ENCODE measurements around the gene TRAF6.
A peak's percentile ranks its signal among the peaks of the same experiment; 100 is the strongest.

TRAF6 gene

DNA sequence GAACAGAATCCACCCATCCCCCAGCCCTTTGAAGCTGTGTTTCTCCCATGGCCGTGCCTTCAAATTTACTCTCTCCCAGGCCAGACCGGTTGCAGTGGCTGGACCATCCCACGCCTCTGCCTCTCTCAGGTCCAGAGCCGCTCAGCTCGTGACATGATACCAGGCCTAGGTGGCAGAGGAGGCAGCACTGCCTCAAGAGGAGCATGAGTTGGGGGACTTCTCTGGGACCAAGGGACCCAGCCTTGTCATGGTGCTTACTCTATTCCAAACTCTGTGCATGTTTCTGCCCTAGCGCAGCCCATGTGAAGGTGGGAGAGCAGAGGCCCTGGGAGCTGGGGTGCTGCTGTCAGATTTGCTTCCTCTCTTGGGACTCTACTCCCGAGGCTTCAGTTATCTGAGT lies 51.0 kb downstream of the TRAF6 start:
- Histone ChIP-seq H3K4me1 (ENCODE audit: control insufficient read depth, insufficient read depth, low read length) (peaks cover 38% of the 10 kb centered on the region), H3K36me3 (ENCODE audit: control insufficient read depth, insufficient read depth, low read length) (no peaks in the 10 kb centered on the region), H3K9me3 (ENCODE audit: control insufficient read depth, low read length) (no peaks in the 10 kb centered on the region), H3K4me3 (ENCODE audit: insufficient read depth, low read depth, low read length) (no peak overlapping the region), H3K27ac (ENCODE audit: insufficient read depth, low read depth, low read length, poor library complexity, severe bottlenecking) (no peak overlapping the region), H3K27me3 (ENCODE audit: control insufficient read depth, insufficient read depth, low read length, poor library complexity, severe bottlenecking) (no peaks in the 10 kb centered on the region)
- WGBS, 2 experiments: 90 to 93% methylated on average over 7 of the region's 7 CpGs

DNA sequence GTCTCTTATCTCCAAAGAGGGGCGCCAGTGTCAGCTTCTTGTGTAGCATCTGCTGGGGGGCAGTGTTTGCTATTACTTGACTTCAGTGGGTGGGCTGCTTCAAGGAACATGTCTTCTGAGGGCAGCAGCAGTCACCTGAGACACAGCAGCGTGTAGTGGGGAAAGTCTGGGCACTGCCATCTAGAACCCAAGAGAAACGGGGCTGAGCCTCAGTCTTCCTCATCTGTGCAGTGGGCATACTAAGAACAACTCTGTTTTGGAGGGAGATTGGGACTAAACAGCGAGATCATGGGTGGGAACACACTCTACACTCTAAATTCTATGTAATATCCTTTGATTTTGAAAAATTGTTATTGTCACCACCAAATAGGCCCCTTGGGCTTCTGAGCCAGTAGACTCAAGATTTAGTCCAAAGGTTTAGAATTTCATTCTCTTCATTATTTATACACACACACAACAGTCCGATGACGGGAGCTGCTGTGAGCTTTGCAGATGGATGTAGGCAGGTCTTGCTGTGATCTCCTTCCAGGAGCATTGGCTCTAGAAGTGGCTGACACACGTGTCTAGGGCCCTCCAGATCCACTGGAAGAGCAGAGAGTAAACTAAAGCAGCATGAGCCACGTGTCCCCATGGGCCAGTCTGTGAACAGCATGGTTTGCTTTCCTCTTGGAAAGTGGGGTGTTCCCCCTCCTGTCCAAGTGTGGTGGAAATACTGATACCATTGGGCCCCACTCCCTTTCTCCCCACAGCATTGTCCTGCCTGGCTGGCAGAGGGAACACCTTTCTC lies 51.8 kb downstream of the TRAF6 start:
- Histone ChIP-seq H3K9me3 (ENCODE audit: control insufficient read depth, low read length) (no peaks in the 10 kb centered on the region), H3K27ac (ENCODE audit: insufficient read depth, low read depth, low read length, poor library complexity, severe bottlenecking) (no peak overlapping the region), H3K27me3 (ENCODE audit: control insufficient read depth, insufficient read depth, low read length, poor library complexity, severe bottlenecking) (no peaks in the 10 kb centered on the region), H3K4me1 (ENCODE audit: control insufficient read depth, insufficient read depth, low read length) (peaks cover 46% of the 10 kb centered on the region), H3K36me3 (ENCODE audit: control insufficient read depth, insufficient read depth, low read length) (no peaks in the 10 kb centered on the region), H3K4me3 (ENCODE audit: insufficient read depth, low read depth, low read length) (no peak overlapping the region)
- 92 to 94% methylated on average over 7 to 8 of the region's 8 CpGs for WGBS, 2 experiments

DNA sequence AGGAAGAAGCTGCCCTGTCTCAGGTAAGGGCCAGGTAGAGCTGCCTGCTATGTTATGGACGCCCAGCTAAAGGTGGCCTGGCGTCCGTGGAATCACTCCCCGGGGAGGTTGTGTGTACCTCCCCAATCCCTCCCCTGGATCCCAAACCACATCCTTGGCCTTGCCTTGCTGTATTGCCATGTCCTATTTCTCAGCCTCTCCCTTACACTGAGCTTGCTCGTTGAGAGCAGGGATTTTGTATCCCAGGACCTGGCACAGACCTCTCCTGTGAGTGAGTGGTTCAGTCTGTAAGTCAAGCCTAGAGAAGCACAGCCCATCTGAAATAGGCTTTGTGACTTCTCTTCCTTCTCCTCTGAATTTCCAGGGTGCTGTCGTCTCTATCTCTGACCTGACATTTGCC lies 53.9 kb downstream of the TRAF6 start:
- no peak overlapping the region for H3K4me3 ChIP-seq (ENCODE audit: insufficient read depth, low read depth, low read length)
- peaks cover 55% of the 10 kb centered on the region for H3K4me1 ChIP-seq (ENCODE audit: control insufficient read depth, insufficient read depth, low read length)
- 90 to 91% methylated on average over 5 to 6 of the region's 6 CpGs for WGBS, 2 experiments
- H3K27me3 ChIP-seq (ENCODE audit: control insufficient read depth, insufficient read depth, low read length, poor library complexity, severe bottlenecking): no peaks in the 10 kb centered on the region
- peak overlapping the region; percentile 93 for H3K27ac ChIP-seq (ENCODE audit: insufficient read depth, low read depth, low read length, poor library complexity, severe bottlenecking)
- H3K9me3 ChIP-seq (ENCODE audit: control insufficient read depth, low read length): no peaks in the 10 kb centered on the region
- peaks cover 5% of the 10 kb centered on the region for H3K36me3 ChIP-seq (ENCODE audit: control insufficient read depth, insufficient read depth, low read length)

DNA sequence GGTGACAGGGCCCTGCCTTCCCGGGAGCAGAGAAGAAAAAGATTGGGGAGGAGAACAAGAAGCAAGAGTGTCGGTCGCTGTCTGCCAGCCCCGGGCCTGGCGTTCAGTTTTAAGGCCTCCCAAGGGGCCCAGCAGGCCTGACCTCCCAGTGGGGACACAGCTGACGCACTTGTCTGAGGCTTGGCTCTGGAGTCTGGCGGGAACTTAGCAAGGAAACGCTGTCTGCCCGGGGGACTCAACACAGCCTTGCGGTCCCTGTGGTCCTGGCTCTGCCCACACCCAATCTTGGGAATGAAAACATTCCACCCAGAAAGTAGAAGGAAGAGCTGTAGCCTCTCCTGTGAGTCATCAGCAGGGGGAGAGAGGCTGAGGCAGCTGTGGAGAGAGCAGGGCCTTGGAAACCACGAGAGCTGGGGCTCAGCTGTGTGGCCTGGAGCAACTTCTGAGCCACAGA lies 54.4 kb downstream of the TRAF6 start:
- H3K27ac ChIP-seq (ENCODE audit: insufficient read depth, low read depth, low read length, poor library complexity, severe bottlenecking): peak overlapping the region; percentile 93
- no peaks in the 10 kb centered on the region for H3K9me3 ChIP-seq (ENCODE audit: control insufficient read depth, low read length)
- 50% methylated on average over 11 of the region's 11 CpGs for WGBS, 2 experiments
- no peaks in the 10 kb centered on the region for H3K27me3 ChIP-seq (ENCODE audit: control insufficient read depth, insufficient read depth, low read length, poor library complexity, severe bottlenecking)
- H3K4me1 ChIP-seq (ENCODE audit: control insufficient read depth, insufficient read depth, low read length): peaks cover 55% of the 10 kb centered on the region
- H3K36me3 ChIP-seq (ENCODE audit: control insufficient read depth, insufficient read depth, low read length): peaks cover 9% of the 10 kb centered on the region
- H3K4me3 ChIP-seq (ENCODE audit: insufficient read depth, low read depth, low read length): no peak overlapping the region

DNA sequence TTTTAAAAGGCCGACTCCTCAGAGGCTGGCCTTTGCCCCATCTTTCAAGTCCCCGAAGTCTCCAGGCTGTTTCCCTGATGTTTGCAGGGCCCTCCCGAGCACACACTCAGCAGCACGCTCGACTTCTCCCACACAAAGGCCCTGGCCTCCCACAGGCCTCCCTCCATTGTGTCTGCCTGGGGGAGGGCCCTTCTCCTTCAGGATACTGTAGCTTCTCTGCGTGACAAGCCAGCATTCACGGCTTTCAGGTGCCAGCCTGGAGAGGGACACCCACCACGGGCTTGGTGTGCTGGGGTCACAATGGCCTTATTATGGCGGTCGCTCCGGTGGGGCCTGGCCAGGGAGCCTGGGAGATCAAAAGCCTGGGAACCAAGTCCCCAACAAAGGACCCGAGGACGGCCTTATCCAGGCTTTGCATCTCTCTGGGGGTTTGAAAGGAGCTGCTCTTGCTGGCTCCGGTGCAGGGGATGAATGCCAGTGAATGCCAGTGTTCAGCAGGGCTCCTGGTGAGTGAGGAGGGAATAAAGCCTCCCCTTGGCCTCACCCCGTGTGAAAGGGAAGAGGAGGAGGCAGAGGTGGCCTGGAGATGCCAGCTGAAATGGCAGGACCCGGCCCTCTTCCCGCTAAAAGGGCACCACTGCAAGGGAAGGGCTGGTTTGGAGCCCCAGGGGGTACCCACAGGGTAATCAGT lies 55.0 kb downstream of the TRAF6 start:
- H3K4me3 ChIP-seq (ENCODE audit: insufficient read depth, low read depth, low read length): no peak overlapping the region
- peaks cover 53% of the 10 kb centered on the region for H3K4me1 ChIP-seq (ENCODE audit: control insufficient read depth, insufficient read depth, low read length)
- H3K27me3 ChIP-seq (ENCODE audit: control insufficient read depth, insufficient read depth, low read length, poor library complexity, severe bottlenecking): no peaks in the 10 kb centered on the region
- peak overlapping the region; percentile 93 for H3K27ac ChIP-seq (ENCODE audit: insufficient read depth, low read depth, low read length, poor library complexity, severe bottlenecking)
- peaks cover 9% of the 10 kb centered on the region for H3K36me3 ChIP-seq (ENCODE audit: control insufficient read depth, insufficient read depth, low read length)
- WGBS, 2 experiments: 3 to 6% methylated on average over 17 of the region's 17 CpGs
- H3K9me3 ChIP-seq (ENCODE audit: control insufficient read depth, low read length): no peaks in the 10 kb centered on the region

DNA sequence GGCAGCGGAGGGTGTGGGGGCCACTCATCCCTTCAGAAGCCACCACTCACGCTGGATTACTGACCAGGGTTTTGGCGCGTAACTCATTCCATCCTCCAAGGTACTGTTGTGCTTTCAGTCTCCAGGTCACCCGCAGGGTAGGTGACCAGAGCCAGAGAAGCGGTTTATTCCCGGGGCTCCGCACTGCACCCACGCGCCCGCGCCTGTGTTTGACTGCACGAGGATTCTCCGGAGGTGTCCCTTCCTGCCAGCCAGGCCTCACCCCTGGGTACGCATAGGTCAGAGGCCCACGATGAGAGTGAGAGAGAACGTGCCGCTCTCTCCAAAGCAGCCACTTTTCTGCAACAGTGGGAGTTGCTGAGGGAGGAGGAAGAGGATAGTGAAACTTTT lies 55.5 kb downstream of the TRAF6 start:
- Histone ChIP-seq H3K27ac (ENCODE audit: insufficient read depth, low read depth, low read length, poor library complexity, severe bottlenecking) (peak overlapping the region; percentile 93), H3K4me3 (ENCODE audit: insufficient read depth, low read depth, low read length) (no peak overlapping the region), H3K9me3 (ENCODE audit: control insufficient read depth, low read length) (no peaks in the 10 kb centered on the region), H3K27me3 (ENCODE audit: control insufficient read depth, insufficient read depth, low read length, poor library complexity, severe bottlenecking) (no peaks in the 10 kb centered on the region), H3K4me1 (ENCODE audit: control insufficient read depth, insufficient read depth, low read length) (peaks cover 49% of the 10 kb centered on the region), H3K36me3 (ENCODE audit: control insufficient read depth, insufficient read depth, low read length) (peaks cover 9% of the 10 kb centered on the region)
- WGBS, 2 experiments: 60 to 61% methylated on average over 18 of the region's 18 CpGs

DNA sequence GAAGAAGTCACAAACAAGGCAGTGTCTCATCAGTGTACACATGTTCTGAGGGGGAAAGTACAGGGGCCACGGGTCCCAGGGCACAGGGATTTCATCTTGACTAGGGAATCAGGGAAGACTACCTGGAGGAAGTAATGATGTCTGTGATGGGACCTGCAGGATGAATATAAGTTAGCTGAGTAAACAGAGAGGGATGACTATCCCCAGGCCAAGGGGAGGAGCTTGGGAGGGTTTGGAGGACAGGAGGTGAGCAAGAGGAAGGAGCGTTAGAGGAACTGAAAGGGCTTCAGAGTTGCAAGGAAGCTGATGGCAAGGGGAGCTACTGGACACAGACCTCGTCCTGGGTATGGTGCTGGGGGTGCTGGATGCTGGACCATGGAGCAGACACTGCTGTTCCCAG lies 56.4 kb downstream of the TRAF6 start:
- WGBS, 2 experiments: 88 to 91% methylated on average over 3 of the region's 3 CpGs
- H3K4me3 ChIP-seq (ENCODE audit: insufficient read depth, low read depth, low read length): no peak overlapping the region
- no peaks in the 10 kb centered on the region for H3K9me3 ChIP-seq (ENCODE audit: control insufficient read depth, low read length)
- H3K27ac ChIP-seq (ENCODE audit: insufficient read depth, low read depth, low read length, poor library complexity, severe bottlenecking): peak overlapping the region; percentile 21
- no peaks in the 10 kb centered on the region for H3K27me3 ChIP-seq (ENCODE audit: control insufficient read depth, insufficient read depth, low read length, poor library complexity, severe bottlenecking)
- peaks cover 12% of the 10 kb centered on the region for H3K36me3 ChIP-seq (ENCODE audit: control insufficient read depth, insufficient read depth, low read length)
- peaks cover 47% of the 10 kb centered on the region for H3K4me1 ChIP-seq (ENCODE audit: control insufficient read depth, insufficient read depth, low read length)

DNA sequence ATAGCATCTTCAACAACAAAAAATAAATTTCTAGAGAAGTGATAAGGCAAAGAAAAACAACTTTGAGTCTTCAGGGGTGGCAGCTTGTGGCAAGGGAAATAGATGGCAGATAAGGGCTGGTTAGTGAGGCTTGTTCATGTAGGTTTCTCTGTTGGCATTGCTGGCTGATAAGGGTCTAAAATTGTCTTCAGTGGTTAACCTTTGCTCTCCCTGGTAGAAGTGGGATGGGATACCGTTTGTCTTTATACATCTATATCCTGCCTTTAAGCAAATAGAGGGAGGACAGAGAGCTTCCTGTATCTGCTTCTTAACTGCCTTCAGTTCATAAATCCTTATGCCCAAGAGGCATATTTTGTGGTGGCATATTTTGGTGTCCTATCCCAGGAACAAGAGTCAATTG lies 57.1 kb downstream of the TRAF6 start:
- no peaks in the 10 kb centered on the region for H3K27me3 ChIP-seq (ENCODE audit: control insufficient read depth, insufficient read depth, low read length, poor library complexity, severe bottlenecking)
- peaks cover 46% of the 10 kb centered on the region for H3K4me1 ChIP-seq (ENCODE audit: control insufficient read depth, insufficient read depth, low read length)
- no peak overlapping the region for H3K27ac ChIP-seq (ENCODE audit: insufficient read depth, low read depth, low read length, poor library complexity, severe bottlenecking)
- no peaks in the 10 kb centered on the region for H3K9me3 ChIP-seq (ENCODE audit: control insufficient read depth, low read length)
- H3K36me3 ChIP-seq (ENCODE audit: control insufficient read depth, insufficient read depth, low read length): peaks cover 12% of the 10 kb centered on the region
- H3K4me3 ChIP-seq (ENCODE audit: insufficient read depth, low read depth, low read length): no peak overlapping the region
- WGBS, 2 experiments: 100% methylated on average over 1 of the region's 1 CpG; no CpG with 5 or more reads in 1 of the 2 experiments

DNA sequence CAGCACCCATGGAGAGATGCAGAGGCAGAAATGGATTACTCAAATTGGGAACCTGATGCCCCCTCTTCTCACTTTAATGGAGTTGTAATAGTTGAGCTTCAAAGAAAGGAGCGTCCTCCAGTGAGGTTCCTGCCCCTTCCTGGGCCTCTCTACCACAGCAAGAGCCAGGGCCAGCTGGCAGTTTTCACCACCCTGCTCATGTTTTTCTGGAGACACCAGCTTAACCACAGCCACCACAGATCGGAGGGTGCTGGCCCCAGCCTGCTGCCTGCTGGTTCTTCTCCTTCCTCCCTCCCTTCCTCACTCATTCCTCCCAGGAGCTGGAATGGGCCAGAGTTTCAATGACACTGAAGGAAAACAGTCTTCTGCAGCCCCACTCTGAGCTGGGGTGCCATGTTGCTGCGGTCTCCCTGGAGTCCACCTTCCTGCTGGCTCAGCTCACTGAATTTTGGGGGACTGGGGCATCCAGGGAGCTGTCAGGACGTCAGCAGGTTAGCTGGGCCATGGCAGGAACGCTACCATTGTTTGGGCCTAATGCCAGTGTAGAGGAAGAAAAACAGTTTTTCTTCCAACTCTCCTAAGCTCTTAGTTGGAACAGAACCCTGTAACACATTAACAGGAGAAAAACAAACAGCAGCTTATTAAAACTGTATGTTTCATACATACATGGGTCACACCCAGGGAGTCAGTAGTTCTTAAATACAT lies 57.7 kb downstream of the TRAF6 start:
- no peak overlapping the region for H3K27ac ChIP-seq (ENCODE audit: insufficient read depth, low read depth, low read length, poor library complexity, severe bottlenecking)
- H3K36me3 ChIP-seq (ENCODE audit: control insufficient read depth, insufficient read depth, low read length): peaks cover 12% of the 10 kb centered on the region
- H3K27me3 ChIP-seq (ENCODE audit: control insufficient read depth, insufficient read depth, low read length, poor library complexity, severe bottlenecking): no peaks in the 10 kb centered on the region
- peaks cover 52% of the 10 kb centered on the region for H3K4me1 ChIP-seq (ENCODE audit: control insufficient read depth, insufficient read depth, low read length)
- WGBS, 2 experiments: 93 to 95% methylated on average over 5 of the region's 5 CpGs
- H3K4me3 ChIP-seq (ENCODE audit: insufficient read depth, low read depth, low read length): no peak overlapping the region
- no peaks in the 10 kb centered on the region for H3K9me3 ChIP-seq (ENCODE audit: control insufficient read depth, low read length)

DNA sequence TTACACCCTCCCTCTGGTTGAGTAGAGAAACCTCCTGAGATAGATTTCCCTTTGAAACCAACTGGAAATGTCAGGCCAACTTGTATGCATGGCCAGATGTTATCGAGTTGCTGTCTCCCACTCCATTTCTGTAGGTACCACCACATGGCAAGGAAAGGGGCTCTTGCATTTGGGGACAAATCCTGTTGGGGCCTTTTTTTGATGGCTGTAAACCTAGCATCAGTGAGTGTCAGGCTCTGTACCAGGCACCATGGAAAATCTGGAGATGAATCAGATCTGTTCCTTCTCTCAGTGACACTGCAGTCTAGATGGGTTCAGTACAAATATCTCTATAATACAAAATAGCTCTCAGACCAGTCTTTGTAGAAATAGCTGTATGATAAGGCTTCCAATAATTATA lies 58.4 kb downstream of the TRAF6 start:
- 89 to 96% methylated on average over 1 of the region's 1 CpG for WGBS, 2 experiments
- Histone ChIP-seq H3K9me3 (ENCODE audit: control insufficient read depth, low read length) (no peaks in the 10 kb centered on the region), H3K27me3 (ENCODE audit: control insufficient read depth, insufficient read depth, low read length, poor library complexity, severe bottlenecking) (no peaks in the 10 kb centered on the region), H3K27ac (ENCODE audit: insufficient read depth, low read depth, low read length, poor library complexity, severe bottlenecking) (no peak overlapping the region), H3K4me3 (ENCODE audit: insufficient read depth, low read depth, low read length) (no peak overlapping the region), H3K4me1 (ENCODE audit: control insufficient read depth, insufficient read depth, low read length) (peaks cover 57% of the 10 kb centered on the region), H3K36me3 (ENCODE audit: control insufficient read depth, insufficient read depth, low read length) (peaks cover 12% of the 10 kb centered on the region)

All from ectodermal cell (in vitro differentiated cells).